Right lobe of liver (tissue), 6 donors: ENCODE results near the gene SETD6. TPM values are rescaled to one million over a fixed set of nuclear protein-coding genes. Genes with fewer than 3 reads are reported as not detected.

Experiments used
- ATAC-seq, 4 donors: fragments of 200-7000 bp; cut with Tn5 transposase; one replicate each; pipeline ENCODE4 v1.9.1; 2020; ENCODE audit warnings: mild to moderate bottlenecking in 4 of 4, moderate library complexity in 4 of 4
- DNase-seq, 3 donors: peaks; one replicate each; pipeline ENCODE4 v3.0.0-alpha.2; 2020
- H3K27ac ChIP-seq, 3 donors: fragments of 200-600 bp; one replicate each; pipeline ENCODE4 v1.8.0; 2022
- H3K27me3 ChIP-seq, 2 donors: fragments of 200-600 bp; one replicate each; pipeline ENCODE4 v1.8.0; 2022
- H3K36me3 ChIP-seq, 4 donors: fragments of 200-600 bp; sonication (generic) in 1 of 4; one replicate each; pipeline versions ENCODE4 v1.5.1 to v1.8.0; 2017 to 2022; ENCODE audit warnings: control low read depth in 1 of 4
- H3K4me1 ChIP-seq, 4 donors: fragments of 200-600 bp; sonication (generic) in 1 of 4; one replicate each; pipeline versions ENCODE4 v1.5.1 to v1.8.0; 2017 to 2022; ENCODE audit warnings: control low read depth in 1 of 4
- H3K4me3 ChIP-seq, 3 donors: fragments of 200-600 bp; one replicate each; pipeline ENCODE4 v1.8.0; 2022
- H3K9me3 ChIP-seq, 4 donors: fragments of 200-600 bp; sonication (generic) in 1 of 4; one replicate each; pipeline versions ENCODE4 v1.5.1 to v1.8.0; 2017 to 2022; ENCODE audit warnings: control low read depth in 1 of 4
- POLR2A ChIP-seq: fragments of 450-650 bp; IDR thresholded peaks from one replicate; pipeline ENCODE4 v1.6.1; 2017; ENCODE audit warnings: antibody characterized with exemption, mild to moderate bottlenecking
- WGBS: methylation state at CpG from one replicate; pipeline ENCODE4 v1.1.6; 2018; ENCODE audit warnings: low coverage, low lambda C conversion rate; ENCODE audit not compliant: insufficient coverage; ENCODE audit errors: missing lambda C conversion rate; 5-methylcytosine and 5-hydroxymethylcytosine counted together
- intact Hi-C, 2 donors: fragments of 100-400 bp; cut with DNase I; formaldehyde crosslinking; loops; one replicate each; pipeline versions ENCODE4 v1.11.2 to v1.14.1; 2022
- total RNA-seq, 6 experiments: library from RNA; depleted of rRNA in 2 of 6; stranded (reverse); fragments of >200 nt in 2 of 6; fragmentation: NEBNext Ultra II Directional in 3 of 6; extraction: Animal tissue kit (Norgen Biotek cat#: 25700) in 3 of 6; gene quantifications; one replicate each; pipeline versions ENCODE4 v1.1.0 to v1.2.4, GENCODE V29; 2016 to 2023
- TF ChIP-seq, protein P1 (sequence below), 4 donors: fragments of 200-600 bp in 3 of 4; fragments of 450-650 bp in 1 of 4; IDR thresholded peaks; one replicate each; pipeline versions ENCODE4 v1.5.1 to v1.8.0; 2016 to 2022; ENCODE audit warnings: antibody characterized with exemption in 4 of 4, mild to moderate bottlenecking in 2 of 4
- donor health status: DM: no; HTN: yes; CAD: no.
- donor health status: DM: no; HTN: no; CAD: no.
- donor health status: DM: no; HTN: no; CAD: no.
- donor health status: DM: no; HTN: yes; CAD: no.
- donor health status: DM: no; HTN: yes; CAD: no.

Gene SETD6
- total RNA-seq, 6 experiments from 2014 or later: 6.8 to 14.5 (median 10.2) TPM

DNA sequence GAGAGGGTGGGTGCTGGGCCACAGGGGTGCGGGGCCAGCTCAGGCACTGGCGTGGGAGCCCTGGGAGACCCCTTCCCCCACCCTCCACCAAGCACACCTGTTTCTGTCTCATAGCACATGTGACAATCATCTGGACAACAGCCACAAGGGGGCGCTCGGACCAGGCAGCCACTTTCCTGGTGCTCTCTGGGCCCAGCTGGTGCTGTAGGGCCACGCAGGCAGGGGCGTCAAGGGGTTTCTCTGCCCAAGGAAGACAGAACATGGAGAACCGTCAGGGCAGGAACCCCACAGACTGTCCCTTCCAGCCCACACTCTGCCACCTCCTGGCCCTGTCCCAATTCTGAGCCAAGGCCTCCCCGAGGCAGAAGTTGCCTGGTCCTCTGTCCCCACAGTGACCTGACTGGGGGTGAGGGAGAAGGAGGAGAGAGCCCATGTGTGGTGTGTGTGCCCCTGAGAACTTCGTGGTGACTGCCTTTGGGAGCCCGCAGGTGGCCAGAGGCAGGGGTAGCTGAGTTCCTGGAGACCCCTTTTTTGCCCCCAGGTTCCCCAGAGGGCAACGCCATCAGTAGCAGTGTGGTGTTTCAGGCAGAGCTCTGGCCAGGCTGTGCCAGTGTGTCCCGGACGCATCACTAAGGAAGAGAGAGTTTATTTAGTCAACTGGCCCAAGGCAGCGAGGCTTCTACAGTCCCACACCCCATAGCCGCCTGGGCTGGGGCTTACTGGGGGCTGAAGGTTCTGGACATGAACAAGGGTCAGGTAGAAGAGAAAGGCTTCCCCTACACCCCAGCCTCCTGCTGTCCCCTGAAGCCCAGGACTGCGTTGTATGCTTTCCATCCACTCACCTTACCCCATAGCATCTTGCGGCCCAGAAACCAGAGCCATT, 3.1 kb upstream of the SETD6 start:
- Histone ChIP-seq H3K4me3 (no peak overlapping the region), H3K4me1 (peaks cover 0 to 16% (median 3%) of the 10 kb centered on the region in 4 donors), H3K27ac (no peak overlapping the region), H3K27me3 (no peaks in the 10 kb centered on the region), H3K9me3 (no peaks in the 10 kb centered on the region), H3K36me3 (peaks cover 0 to 7% (median under 1%) of the 10 kb centered on the region in 4 donors)
- intact Hi-C loops: no loop called here
- TF ChIP-seq POLR2A: no peak
- TF ChIP-seq, protein P1, sequence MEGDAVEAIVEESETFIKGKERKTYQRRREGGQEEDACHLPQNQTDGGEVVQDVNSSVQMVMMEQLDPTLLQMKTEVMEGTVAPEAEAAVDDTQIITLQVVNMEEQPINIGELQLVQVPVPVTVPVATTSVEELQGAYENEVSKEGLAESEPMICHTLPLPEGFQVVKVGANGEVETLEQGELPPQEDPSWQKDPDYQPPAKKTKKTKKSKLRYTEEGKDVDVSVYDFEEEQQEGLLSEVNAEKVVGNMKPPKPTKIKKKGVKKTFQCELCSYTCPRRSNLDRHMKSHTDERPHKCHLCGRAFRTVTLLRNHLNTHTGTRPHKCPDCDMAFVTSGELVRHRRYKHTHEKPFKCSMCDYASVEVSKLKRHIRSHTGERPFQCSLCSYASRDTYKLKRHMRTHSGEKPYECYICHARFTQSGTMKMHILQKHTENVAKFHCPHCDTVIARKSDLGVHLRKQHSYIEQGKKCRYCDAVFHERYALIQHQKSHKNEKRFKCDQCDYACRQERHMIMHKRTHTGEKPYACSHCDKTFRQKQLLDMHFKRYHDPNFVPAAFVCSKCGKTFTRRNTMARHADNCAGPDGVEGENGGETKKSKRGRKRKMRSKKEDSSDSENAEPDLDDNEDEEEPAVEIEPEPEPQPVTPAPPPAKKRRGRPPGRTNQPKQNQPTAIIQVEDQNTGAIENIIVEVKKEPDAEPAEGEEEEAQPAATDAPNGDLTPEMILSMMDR (IDR thresholded peaks at IDR 0.05): peak; percentile 66 to 78 (median 74)
- ATAC-seq (peak; percentile 35 to 48 (median 42)), DNase-seq (peak; percentile 79 to 80 (median 79))
- WGBS: 37% methylated on average over 8 of the region's 17 CpGs

DNA sequence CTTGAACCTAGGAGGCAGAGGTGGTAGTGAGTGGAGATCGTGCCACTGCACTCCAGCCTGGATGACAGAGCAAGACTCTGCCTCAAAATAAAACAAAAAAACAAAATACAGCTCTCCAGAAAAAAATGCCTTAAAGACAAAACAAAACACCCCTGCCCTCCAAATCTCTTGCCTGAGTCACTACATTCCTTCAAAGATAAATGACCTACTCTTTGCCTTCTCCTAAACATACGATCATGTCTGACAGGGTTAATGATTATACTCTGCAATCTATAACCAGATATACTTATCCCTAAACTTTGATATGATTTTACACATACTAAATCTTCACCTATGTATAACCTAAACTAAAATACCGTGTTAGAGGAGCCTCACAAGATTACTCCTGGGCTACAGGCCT, 1.4 kb upstream of the SETD6 start:
- peaks cover 0 to 16% (median 3%) of the 10 kb centered on the region in 4 donors for H3K4me1 ChIP-seq
- no peak overlapping the region for H3K4me3 ChIP-seq
- TF ChIP-seq, protein P1 (IDR thresholded peaks at IDR 0.05): no peak
- no peak for TF ChIP-seq POLR2A
- 73% methylated on average over 3 of the region's 3 CpGs for WGBS
- no peaks in the 10 kb centered on the region for H3K27me3 ChIP-seq
- ATAC-seq (no peak), DNase-seq (no peak)
- peaks cover 0 to 24% (median 8%) of the 10 kb centered on the region in 4 donors for H3K36me3 ChIP-seq
- intact Hi-C loops: no loop called here
- H3K9me3 ChIP-seq: no peaks in the 10 kb centered on the region
- H3K27ac ChIP-seq: no peak overlapping the region

DNA sequence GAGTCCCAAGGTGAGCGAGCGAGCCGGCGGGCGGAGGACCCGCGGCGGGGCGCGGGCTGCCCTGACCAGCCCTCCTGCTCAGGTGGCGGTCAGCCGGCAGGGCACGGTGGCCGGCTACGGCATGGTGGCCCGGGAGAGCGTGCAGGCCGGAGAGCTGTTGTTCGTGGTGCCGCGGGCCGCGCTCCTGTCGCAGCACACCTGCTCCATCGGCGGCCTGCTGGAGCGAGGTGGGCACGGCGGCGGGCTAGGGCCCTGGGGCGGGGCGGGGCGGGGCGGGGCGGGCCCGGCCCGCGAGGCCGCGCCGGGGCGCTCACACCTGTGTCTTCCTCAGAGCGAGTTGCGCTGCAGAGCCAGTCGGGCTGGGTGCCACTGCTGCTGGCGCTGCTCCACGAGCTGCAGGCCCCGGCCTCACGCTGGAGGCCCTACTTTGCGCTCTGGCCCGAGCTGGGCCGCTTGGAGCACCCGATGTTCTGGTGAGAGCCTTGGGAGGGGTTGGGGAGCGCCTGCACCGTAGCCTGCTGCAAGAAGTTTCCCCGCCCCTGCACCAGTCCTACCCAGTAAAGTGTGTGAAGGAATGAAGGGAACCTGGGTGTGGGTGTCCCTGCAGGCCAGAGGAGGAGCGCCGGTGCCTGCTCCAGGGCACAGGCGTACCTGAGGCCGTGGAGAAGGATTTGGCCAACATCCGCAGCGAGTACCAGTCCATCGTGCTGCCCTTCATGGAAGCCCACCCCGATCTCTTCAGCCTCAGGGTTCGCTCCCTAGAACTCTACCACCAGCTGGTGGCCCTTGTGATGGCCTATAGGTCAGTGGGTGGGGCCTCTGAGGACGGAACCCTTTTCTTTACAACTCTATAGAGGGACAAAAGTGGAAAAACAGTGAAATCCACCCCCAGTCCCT, 802 bp downstream of the SETD6 start:
- peak overlapping the region; percentile 92 to 95 (median 93) for H3K4me3 ChIP-seq
- TF ChIP-seq, protein P1 (IDR thresholded peaks at IDR 0.05): no peak
- TF ChIP-seq POLR2A: no peak
- intact Hi-C loops: no loop called here
- ATAC-seq (peak; percentile 52 to 68 (median 60)), DNase-seq (peak in 2 of 3 donors; percentile 60 to 70)
- H3K9me3 ChIP-seq: no peaks in the 10 kb centered on the region
- H3K27me3 ChIP-seq: no peaks in the 10 kb centered on the region
- peaks cover 0 to 16% (median 3%) of the 10 kb centered on the region in 4 donors for H3K4me1 ChIP-seq
- H3K36me3 ChIP-seq: peaks cover 11 to 47% (median 23%) of the 10 kb centered on the region in 4 donors
- H3K27ac ChIP-seq: peak overlapping the region; percentile 3 to 59 (median 51)
- WGBS: 67% methylated on average over 1 of the region's 66 CpGs

DNA sequence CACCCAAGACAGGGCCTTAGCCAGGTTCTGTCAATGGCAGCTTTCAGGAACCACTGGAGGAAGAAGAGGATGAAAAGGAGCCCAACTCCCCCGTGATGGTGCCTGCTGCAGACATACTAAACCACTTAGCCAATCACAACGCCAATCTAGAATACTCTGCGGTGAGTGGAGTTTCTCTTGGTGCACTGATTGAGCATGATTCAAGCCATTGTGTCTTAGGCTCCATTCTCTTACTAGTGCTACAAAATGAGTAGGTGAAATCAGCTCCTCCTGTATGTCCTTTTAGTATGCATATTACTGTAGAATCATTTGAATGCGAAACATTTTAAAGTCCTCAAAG, 1.4 kb downstream of the SETD6 start:
- no peaks in the 10 kb centered on the region for H3K9me3 ChIP-seq
- no peak overlapping the region for H3K27ac ChIP-seq
- ATAC-seq (no peak), DNase-seq (no peak)
- H3K4me1 ChIP-seq: peaks cover 0 to 16% (median 3%) of the 10 kb centered on the region in 4 donors
- intact Hi-C loops: no loop called here
- WGBS: 80% methylated on average over 2 of the region's 4 CpGs
- TF ChIP-seq, protein P1 (IDR thresholded peaks at IDR 0.05): no peak
- TF ChIP-seq POLR2A: no peak
- H3K4me3 ChIP-seq: no peak overlapping the region
- no peaks in the 10 kb centered on the region for H3K27me3 ChIP-seq
- peaks cover 12 to 53% (median 26%) of the 10 kb centered on the region in 4 donors for H3K36me3 ChIP-seq
